Measurements from ENCODE around the gene RAI1.
"Not testable (repeated sequence)": the region's sequence is repeated elsewhere in the genome, so short reads cannot be mapped to it uniquely, and the experiment has no call there.

Gene RAI1, protein sequence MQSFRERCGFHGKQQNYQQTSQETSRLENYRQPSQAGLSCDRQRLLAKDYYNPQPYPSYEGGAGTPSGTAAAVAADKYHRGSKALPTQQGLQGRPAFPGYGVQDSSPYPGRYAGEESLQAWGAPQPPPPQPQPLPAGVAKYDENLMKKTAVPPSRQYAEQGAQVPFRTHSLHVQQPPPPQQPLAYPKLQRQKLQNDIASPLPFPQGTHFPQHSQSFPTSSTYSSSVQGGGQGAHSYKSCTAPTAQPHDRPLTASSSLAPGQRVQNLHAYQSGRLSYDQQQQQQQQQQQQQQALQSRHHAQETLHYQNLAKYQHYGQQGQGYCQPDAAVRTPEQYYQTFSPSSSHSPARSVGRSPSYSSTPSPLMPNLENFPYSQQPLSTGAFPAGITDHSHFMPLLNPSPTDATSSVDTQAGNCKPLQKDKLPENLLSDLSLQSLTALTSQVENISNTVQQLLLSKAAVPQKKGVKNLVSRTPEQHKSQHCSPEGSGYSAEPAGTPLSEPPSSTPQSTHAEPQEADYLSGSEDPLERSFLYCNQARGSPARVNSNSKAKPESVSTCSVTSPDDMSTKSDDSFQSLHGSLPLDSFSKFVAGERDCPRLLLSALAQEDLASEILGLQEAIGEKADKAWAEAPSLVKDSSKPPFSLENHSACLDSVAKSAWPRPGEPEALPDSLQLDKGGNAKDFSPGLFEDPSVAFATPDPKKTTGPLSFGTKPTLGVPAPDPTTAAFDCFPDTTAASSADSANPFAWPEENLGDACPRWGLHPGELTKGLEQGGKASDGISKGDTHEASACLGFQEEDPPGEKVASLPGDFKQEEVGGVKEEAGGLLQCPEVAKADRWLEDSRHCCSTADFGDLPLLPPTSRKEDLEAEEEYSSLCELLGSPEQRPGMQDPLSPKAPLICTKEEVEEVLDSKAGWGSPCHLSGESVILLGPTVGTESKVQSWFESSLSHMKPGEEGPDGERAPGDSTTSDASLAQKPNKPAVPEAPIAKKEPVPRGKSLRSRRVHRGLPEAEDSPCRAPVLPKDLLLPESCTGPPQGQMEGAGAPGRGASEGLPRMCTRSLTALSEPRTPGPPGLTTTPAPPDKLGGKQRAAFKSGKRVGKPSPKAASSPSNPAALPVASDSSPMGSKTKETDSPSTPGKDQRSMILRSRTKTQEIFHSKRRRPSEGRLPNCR (N-terminal part only)

DNA sequence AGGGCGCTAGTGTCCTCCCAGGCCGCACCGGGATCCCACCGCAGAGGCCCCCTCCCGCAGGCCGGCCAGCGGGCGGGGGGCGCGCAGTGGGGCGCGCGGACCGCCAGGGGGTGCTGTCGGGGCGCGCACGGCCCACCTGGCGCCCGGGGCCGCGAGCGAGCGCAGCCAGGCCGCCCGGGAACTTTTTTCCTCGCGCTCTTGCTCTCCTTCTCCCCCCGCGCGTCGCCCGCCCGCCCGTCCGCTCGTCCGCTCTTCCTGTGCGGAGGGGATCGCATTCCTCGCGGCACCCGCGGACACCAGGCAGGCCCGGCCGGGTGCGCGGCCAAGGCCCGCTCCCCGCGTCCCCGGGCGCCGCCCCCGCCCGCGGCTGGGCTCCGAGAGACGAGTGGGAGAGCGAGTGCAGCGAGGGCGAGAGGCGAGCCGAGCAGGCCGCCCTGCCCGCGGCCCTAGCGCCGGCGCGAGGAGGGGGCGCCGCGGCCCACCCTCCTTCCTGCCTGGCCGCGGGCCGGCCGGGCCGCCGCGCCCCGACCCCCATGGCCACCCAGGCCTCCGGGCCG lies at the start of gene RAI1:
RAI1 (plus strand) TSS at position 272 of the 557 bp plus-strand sequence. CDS start 111,491 bp downstream, outside the sequence.
- peak; percentile 95 for DNase-seq (ENCODE audit: low spot score)

DNA sequence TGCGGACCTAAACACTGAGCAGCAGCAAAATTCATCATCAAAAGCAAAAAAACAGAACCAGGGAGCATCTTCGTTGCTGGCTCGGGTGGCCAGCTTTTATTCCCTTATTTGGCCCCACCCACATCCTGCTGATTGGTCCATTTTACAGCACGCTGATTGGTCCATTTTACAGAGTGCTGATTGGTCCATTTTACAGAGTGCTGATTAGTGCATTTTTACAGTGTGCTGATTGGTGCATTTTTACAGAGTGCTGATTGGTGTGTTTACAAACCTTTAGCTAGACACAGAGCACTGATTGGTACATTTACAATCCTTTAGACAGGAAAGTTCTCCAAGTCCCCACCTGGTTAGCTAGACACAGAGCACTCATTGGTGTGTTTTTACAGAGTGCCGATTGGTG lies 48.6 kb upstream of the RAI1 start:
- not testable (repeated sequence) for DNase-seq (ENCODE audit: low spot score)

DNA sequence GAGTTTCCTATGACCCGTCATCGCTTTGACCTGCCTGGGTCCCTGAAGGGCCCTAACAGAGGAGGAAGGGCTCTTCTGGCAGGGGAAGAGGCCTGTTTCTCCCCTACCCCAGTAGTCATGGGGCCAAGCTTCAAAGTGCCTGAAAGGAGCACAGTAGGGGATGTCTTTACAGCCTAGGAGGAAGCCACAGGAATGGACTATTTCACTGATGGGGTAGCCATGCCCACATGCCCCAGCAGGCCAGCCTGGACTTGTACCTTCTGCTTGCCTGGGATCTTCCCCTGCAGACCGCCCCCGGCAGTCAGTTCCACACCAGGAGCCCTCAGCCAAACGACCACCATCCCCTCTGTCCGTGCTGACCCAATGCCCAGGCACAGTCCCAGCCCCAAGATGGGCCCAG lies 47.9 kb upstream of the RAI1 start:
- no peak for DNase-seq (ENCODE audit: low spot score)

DNA sequence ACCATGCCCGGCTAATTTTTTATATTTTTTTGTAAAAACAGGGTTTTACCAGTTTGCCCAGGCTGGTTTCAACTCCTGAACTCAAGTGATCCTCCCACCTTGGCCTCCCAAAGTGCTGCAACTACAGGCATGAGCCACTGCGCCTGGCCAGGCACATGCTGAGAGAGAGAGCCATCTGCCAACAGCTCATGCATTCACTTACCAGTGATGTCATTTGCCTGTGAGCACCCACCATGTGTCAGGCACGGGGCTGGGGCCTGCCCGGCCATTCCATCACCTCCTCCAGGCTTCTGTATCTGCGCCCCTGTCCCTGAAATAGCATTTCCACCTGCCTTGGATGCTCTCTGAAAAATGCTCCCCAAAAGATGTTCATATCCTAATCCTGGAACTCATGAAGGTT lies 46.1 kb upstream of the RAI1 start:
- no peak for DNase-seq (ENCODE audit: low spot score)

DNA sequence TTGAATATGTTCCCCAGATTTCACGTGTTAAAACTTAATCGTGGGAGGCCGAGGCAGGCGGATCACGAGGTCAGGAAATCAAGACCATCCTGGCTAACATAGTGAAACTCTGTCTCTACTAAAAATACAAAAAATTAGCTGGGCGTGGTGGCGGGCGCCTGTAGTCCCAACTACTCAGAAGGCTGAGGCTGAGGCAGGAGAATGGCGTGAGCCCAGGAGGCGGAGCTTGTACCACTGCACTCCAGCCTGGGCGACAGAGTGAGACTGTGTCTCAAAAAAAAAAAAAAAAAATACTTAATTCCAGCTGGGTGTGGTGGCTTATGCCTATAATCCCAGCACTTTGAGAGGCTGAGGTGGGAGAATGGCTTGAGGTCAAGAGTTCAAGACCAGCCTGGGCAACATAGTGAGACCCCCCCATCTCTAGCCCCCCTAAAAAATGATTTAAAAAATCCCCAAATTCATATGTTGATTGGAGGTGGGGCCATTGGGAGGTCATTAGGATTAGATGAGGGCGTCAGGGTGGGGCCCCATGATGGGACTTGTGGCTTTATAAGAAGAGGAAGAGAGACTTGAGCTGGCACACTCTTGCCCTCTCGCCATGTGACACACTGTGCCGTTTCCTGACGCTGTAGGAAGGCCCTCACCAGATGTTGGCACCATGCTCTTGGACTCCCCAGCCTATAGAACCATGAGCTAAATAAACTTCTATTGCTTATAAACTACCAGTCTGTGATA lies 45.6 kb upstream of the RAI1 start:
- not testable (repeated sequence) for DNase-seq (ENCODE audit: low spot score)

DNA sequence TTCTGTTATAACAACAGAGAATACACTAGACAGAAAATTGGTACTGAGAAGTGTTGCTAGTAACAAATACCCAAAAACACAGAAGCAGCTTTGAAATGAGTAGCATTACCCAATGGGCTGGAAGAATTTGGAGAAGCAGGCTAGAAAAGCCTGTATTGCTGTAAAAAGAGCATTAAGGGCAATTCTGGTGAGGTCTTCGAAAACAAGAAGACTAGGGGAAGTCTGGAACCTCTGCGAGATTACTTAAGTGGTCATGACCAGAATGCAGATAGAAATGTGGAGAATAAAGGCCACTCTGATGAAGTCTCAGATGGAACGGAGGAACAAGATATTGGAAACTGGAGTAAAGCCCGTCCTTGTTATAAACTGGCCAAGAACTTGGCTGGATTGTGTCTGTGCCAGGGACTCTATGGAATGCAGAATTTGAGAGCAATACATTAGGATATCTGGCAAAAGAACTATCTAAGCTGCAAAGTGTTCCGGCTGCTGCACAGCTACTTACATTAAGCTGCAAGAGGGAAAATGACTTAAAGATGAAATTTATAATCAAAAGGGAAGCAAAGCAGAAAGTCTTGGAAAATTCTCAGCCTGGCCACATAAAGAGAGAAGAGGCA lies 44.9 kb upstream of the RAI1 start:
- no peak for DNase-seq (ENCODE audit: low spot score)

DNA sequence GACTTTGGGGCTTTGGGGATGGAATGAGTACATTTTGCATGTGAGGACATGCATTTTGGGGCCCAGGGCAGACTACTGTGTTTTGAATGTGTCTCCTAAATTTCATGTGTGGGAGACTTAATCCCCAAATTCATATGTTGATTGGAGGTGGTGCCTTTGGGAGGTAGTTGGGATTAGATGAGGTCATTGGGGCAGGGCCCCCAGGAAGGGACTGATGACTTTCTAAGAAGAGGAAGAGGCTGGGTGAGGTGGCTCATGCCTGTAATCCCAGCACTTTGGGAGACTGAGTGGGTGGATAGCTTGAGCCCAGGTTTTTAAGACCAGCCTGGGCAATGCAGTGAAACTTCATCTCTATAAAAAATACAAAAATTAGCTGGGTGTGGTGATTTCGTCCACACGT lies 42.8 kb upstream of the RAI1 start:
- DNase-seq (ENCODE audit: low spot score): no peak

DNA sequence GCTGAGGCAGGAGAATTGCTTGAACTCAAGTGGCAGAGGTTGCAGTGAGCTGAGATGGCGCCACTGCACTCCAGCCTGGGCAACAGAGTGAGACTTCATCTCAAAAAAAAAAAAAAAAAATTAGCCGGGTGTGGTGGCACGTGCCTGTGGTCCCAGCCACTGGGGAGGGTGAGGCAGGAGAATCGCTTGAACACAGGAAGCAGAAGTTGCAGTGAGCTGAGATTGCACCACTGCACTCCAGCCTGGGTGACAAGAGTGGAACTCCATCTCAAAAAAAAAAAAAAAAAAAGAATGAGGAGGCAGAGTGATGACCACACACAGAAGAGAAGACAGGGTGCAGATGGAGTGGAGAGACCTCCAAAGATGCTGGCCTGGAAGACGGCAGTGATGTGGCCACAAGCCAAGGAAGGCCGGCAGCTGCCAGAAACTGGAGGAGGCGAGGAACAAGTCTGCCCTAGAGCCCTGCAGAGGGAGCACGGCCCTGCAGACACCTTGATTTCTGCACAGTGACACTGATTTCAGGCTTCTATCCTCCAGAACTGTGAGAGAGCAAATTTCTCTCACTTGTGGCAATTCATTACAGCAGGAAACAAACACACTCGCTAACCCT lies 41.5 kb upstream of the RAI1 start:
- not testable (repeated sequence) for DNase-seq (ENCODE audit: low spot score)

DNA sequence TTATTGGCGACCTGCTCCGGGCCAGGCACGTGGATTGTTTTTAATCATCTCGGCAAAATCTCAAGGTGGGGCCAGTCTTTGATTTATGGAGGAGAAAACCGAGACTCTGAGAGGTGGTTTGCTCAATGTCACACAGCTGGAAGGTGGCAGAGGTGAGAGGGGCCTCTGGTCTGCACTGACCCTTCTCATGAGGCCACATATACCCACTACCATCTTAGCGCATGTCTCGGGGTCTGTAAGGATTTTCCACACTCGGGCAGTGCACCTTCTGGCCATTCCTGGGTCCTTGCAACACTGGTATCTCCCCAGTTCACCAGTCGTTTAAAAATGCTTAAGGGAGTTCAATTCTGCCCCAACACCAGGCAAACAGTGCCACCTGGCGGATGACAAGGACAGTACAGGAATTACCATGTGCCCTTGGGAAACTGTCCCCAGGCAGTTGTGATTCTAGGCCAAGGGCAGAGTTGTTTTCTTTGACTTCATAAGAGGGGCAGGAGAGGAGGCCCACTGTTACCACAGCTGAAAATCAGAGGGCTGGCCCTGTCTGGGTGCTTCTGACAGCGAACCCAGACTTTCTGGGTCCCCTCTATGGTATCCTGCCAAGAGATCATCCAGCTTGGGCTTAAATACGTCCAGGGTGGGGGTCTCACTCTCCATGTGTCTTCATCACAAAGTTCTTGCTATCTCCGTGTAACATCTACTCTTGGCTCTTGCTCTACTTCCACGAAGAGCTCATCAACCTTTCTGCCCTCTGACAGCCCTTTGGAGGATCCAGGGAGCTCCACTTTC lies 39.4 kb upstream of the RAI1 start:
- DNase-seq (ENCODE audit: low spot score): peak; percentile 87

DNA sequence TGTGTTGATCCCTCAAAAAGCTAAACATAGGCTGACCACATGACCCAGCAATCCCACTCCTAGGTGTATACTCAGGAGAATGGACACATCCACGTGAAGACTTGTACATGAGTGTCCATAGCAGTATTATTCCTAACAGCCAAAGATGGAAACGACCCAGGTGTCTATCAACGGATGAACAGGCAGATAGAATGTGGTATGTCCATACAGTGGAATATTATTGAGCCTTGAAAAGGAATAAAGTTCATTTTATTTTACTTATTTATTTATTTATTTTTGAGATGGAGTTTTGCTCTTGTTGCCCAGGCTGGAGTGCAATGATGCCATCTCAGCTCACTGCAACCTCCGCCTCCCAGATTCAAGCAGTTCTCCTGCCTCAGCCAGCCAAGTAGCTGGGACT lies 36.1 kb upstream of the RAI1 start:
- DNase-seq (ENCODE audit: low spot score): not testable (repeated sequence)

DNA sequence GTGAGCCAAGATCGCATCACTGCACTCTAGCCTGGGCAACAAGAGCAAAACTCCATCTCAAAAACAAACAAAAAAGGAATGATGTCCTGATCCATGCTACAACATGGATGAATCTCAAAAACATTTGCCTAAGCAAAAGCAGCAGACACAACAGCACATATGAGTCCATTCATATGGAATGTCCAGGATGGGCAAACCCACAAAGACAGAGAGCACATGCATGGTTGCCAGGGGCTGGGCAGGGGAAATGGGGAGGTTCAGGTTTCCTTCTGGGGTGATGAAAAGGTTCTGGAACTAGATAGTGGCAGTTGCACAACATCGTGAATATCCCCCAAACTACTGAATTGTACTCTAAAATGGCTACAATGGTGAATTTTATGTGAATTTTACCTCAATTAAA lies 35.3 kb upstream of the RAI1 start:
- no peak for DNase-seq (ENCODE audit: low spot score)

DNA sequence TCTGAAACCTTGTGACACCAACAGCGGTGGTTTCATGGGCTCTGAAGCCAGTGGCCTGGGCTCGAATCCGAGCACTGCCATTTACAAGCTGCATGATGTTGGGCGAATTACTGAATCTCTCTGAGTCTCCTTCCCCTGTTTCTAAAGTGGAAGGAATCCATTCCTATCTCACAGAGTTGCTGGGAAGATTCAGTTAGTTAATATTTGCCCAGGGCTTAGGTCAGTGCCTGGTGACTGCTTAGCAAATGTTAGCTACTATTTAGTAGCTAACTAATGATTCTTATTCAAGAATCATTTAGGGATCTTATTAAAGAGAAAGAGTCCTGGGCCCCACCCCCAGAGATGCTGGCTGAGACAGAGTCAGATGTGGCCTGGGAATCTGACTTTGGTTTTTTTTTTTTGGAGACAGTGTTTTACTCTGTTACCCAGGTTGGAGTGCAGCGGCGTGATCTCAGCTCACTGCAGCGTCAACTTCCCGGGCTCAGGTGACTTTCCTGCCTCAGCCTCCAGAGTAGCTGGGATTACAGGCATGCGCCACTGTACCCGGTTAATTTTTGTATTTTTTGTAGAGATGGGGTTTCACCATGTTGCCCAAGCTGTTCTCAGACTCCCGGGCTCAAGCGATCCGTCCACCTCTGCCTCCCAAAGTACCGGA lies 33.6 kb upstream of the RAI1 start:
- DNase-seq (ENCODE audit: low spot score): no peak

DNA sequence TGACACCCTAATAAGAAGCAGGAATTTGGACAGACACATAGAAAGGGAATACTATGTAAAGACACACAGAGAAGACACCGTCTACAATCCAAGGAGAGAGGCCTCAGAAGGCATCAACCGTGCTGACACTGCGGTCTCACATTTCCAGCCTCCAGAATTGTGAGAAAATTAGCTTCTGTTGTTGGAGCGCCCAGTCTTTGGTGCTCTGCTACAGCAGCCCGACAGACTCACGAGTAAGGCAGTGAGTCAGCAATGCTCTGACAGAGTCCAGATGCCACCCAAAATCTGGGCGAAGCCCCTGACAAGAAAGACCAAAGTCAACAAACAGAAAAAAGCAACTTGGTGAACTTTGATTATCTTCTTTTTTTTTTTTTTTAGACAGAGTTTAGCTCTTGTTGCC lies 32.5 kb upstream of the RAI1 start:
- peak; percentile 25 for DNase-seq (ENCODE audit: low spot score)

DNA sequence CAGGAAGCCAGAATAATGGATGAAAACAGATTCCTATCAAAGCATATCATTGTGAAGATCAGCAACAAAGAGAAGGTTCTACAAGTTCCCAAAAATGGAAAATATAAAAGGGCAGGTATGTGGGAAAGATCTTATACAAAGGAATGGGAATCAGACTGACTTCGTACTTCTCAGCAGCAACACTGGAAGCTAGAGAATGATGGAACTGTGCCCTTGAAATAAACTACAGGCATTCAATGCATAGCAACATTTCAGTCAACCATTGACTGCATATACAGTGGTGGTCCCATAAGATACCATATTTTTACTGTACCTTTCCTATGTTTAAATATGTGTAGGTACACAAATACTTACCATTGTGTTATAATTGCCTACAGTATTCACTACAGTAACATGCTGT lies 30.3 kb upstream of the RAI1 start:
- no peak for DNase-seq (ENCODE audit: low spot score)

DNA sequence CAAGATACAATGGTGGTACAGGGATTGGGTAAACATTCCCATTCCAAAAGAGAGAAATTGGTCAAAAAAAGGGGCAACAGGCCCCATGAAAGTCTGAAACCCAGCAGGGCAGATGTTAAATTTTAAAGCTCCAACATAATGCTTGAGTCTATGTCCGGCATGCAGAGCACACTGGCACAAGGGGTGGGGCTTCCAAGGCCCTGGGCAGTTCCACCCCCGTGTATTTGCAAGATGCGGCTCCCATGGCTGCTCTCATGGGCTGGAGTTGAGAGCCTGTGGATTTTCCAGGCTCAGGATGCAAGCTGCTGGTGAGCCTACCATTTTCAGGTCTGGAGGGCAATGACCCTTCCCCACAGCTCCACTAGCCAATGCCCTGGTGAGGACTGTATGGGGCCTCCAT lies 27.9 kb upstream of the RAI1 start:
- DNase-seq (ENCODE audit: low spot score): no peak

DNA sequence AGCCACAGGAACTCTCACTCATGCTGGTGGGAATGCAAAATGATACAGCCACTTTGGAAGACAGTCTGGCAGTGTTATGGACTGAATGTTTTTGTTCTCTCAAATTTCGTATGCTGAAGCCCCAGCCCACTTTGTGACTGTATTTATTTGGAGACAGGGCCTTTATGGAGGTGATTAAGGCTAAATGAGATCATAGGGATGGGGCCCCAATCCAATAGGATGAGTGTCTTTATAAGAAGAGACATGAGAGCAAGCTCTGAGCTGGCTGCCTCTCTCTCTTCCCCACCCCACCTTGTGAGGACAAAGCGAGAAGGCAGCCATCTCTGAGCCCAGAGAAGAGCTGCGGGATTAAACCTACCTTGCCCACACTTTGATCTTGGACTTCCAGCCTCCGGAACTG lies 21.9 kb upstream of the RAI1 start:
- DNase-seq (ENCODE audit: low spot score): no peak

DNA sequence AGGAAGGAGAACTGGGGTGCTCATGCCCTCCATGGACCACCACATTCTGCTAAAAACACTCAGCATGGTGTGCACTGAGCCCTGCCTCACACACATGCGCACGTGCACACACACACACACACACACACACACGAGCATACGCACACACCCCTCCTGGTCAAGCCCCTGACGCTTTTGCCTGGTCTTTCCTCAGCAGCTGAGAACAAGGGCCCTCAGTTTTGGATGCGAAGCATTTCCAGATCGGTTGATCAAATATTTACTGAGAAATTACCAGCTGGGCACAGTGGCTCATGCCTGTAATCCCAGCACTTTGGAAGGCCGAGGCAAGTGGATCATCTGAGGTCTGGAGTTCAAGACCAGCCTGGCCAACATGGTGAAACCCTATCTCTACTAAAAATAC lies 20.1 kb upstream of the RAI1 start:
- DNase-seq (ENCODE audit: low spot score): no peak

DNA sequence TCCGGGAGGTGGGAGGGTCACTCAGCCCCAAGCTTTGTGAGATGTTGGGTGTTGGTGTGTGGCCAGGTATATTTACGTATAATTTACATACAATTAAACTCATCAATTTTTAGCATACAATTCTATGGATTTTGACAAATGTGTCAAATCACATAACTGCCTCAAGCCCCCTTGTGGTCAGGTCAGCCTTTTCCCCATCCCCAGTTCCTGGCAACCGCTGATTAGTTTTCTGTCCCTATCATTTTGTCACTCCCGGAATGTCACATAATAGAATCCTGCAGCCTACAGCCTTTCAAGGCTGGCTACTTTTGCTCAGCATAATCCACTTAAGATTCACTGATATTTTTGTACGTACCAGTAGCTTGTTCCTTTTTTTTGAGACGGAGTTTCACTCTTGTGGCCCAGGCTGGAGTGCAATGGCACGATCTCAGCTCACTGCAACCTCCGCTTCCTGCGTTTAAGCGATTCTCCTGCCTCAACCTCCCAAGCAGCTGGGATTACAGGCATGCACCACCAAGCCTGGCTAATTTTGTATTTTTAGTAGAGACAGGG lies 19.3 kb upstream of the RAI1 start:
- DNase-seq (ENCODE audit: low spot score): no peak
